ENCODE measurements around the gene AFAP1L2. TPM values are rescaled to one million over a fixed set of nuclear protein-coding genes. Genes with fewer than 3 reads are reported as not detected.

AFAP1L2 gene
- total and polyA plus RNA-seq, 9 of the 15 experiments (the other 6 are each of a cell fraction or from before 2014, with no cell fraction given), result 0.07 TPM; not detected in 8

GRCh38 chr10:114431414-114432135 is 27.3 kb upstream of the AFAP1L2 start:
- Histone ChIP-seq H3K27me3 (ENCODE audit: control insufficient read depth in 2 of 2, insufficient read depth in 2 of 2, low read length in 2 of 2) (peaks cover 0 to 33% of the 10 kb centered on the region in 2 experiments; a peak in 3 of 5 replicates), H3K27ac (ENCODE audit: extremely low read depth, low read depth, low read length) (no peak overlapping the region), H3K9me1 (ENCODE audit: control insufficient read depth, insufficient read depth, low read length) (no peaks in the 10 kb centered on the region), H4K20me1 (replicated peaks; ENCODE audit: control insufficient read depth, insufficient read depth, low read length) (no peaks in the 10 kb centered on the region), H3K4me1 (replicated peaks in 1 of 2; ENCODE audit: control insufficient read depth in 2 of 2, insufficient read depth in 2 of 2, low read length in 2 of 2) (no peaks in the 10 kb centered on the region; a peak in 1 of 5 replicates), H3K9me3 (replicated peaks; ENCODE audit: control insufficient read depth, insufficient read depth, low read depth, low read length) (no peaks in the 10 kb centered on the region), H2AFZ (ENCODE audit: low read depth, low read length) (no peak overlapping the region), H3K4me3 (no peak overlapping the region), H3K79me2 (ENCODE audit: control insufficient read depth, insufficient read depth, low read length) (no peaks in the 10 kb centered on the region), H3K36me3 (ENCODE audit: control insufficient read depth, insufficient read depth, low read length) (no peaks in the 10 kb centered on the region), H3K9ac (ENCODE audit: insufficient read depth in 1 of 2, low read depth in 2 of 2, low read length in 2 of 2) (no peak overlapping the region), H3K4me2 (ENCODE audit: insufficient read depth, low read length) (no peak overlapping the region)
- POLR2A ChIA-PET, result interaction anchor here (0.6 kb wide), 1 partner anchor 43 kb away, joined by 3 read pairs; no protein-coding TSS in a partner anchor
- in situ Hi-C loops (cut with MboI), result no loop called here
- FAIRE-seq, result no peak
- no peak for ATAC-seq
- DNase-seq (ENCODE audit: extremely low read depth in 1 of 4, low spot score in 3 of 4), result no peak
- 0% methylated on average over 4 of the region's 4 CpGs for whole genome bisulfite sequencing (ENCODE audit: insufficient coverage, low coverage, missing lambda C conversion rate)
- intact Hi-C loops (cut with micrococcal nuclease), result no loop called here
- CTCF ChIA-PET (ENCODE audit: low intra/inter-chr PET ratio), result no interaction called here
- no peak for TF ChIP-seq HIVEP1 (CRISPR knock-in tag; IDR thresholded peaks at IDR 0.05)
- no peak for TF ChIP-seq ELF4 (CRISPR knock-in tag; IDR thresholded peaks at IDR 0.05)
- TF ChIP-seq ZHX1 (conservative IDR thresholded peaks at IDR 0.05; ENCODE audit: low read length), result no peak
- TF ChIP-seq DIDO1 (tag; IDR thresholded peaks at IDR 0.05; ENCODE audit: low read depth), result no peak
- no peak for TF ChIP-seq USF2 (CRISPR knock-in tag; IDR thresholded peaks at IDR 0.05)
- TF ChIP-seq PREB (CRISPR knock-in tag; IDR thresholded peaks at IDR 0.05), result no peak
- no peak for TF ChIP-seq KDM4B (IDR thresholded peaks at IDR 0.05; ENCODE audit: borderline replicate concordance in 2 of 2, low read depth in 1 of 2)
- no peak for TF ChIP-seq CEBPG (CRISPR knock-in tag; IDR thresholded peaks at IDR 0.05)
- no peak for TF ChIP-seq CEBPG (tag; conservative IDR thresholded peaks at IDR 0.05 in 1 of 2, IDR thresholded peaks at IDR 0.05 in 1 of 2)
- BruUV-seq (replicated peaks), result no TSS peak

Measured in K562 (cell line).